Neural progenitor cell (in vitro differentiated cells): ENCODE results near the gene SSX4B.
"Not testable (repeated sequence)": the region's sequence is repeated elsewhere in the genome, so short reads cannot be mapped to it uniquely, and the experiment has no call there.

ENCODE experiments used
- EZH2 ChIP-seq: fragments of 200-600 bp; sonication (generic); IDR thresholded peaks from 2 replicates; pipeline ENCODE4 v1.6.1; 2017; ENCODE audit warnings: antibody characterized with exemption, mild to moderate bottlenecking, moderate library complexity
- TF ChIP-seq, protein P1 (sequence below): fragments of 200-600 bp; sonication (generic); IDR thresholded peaks from 2 replicates; pipeline ENCODE4 v1.5.1; 2017; ENCODE audit warnings: antibody characterized with exemption, mild to moderate bottlenecking

GRCh38 chrX:48383239-48383638, 28.5 kb downstream of the SSX4B start, which contains the start of gene SSX4:
- not testable (repeated sequence) for TF ChIP-seq EZH2
- TF ChIP-seq, protein P1, sequence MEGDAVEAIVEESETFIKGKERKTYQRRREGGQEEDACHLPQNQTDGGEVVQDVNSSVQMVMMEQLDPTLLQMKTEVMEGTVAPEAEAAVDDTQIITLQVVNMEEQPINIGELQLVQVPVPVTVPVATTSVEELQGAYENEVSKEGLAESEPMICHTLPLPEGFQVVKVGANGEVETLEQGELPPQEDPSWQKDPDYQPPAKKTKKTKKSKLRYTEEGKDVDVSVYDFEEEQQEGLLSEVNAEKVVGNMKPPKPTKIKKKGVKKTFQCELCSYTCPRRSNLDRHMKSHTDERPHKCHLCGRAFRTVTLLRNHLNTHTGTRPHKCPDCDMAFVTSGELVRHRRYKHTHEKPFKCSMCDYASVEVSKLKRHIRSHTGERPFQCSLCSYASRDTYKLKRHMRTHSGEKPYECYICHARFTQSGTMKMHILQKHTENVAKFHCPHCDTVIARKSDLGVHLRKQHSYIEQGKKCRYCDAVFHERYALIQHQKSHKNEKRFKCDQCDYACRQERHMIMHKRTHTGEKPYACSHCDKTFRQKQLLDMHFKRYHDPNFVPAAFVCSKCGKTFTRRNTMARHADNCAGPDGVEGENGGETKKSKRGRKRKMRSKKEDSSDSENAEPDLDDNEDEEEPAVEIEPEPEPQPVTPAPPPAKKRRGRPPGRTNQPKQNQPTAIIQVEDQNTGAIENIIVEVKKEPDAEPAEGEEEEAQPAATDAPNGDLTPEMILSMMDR: not testable (repeated sequence)
